Endothelial cell of umbilical vein (primary cell): Measurements from ENCODE around the gene FAM43B. TPM values are rescaled to one million over a fixed set of nuclear protein-coding genes. Genes with fewer than 3 reads are reported as not detected.

Experiments
- BruUV-seq: library from RNA; stranded (reverse); fragments of 400-500 nt; replicated peaks from 2 replicates; lab custom pipeline; 2021; lab: Mats Ljungman, UMichigan
- CTCF ChIA-PET: fragments of 300-600, 350-600 bp; sonication (Branson Sonifier 250); formaldehyde crosslinking; loops from one replicate; lab custom pipeline; 2021; ENCODE audit warnings: antibody characterized with exemption, inconsistent platforms; lab: Charles Lee
- POLR2A ChIA-PET: fragments of 300-600, 350-600 bp; sonication (Branson Sonifier 250); formaldehyde crosslinking; loops from one replicate; lab custom pipeline; 2021; ENCODE audit warnings: antibody characterized with exemption, inconsistent platforms; lab: Charles Lee
- DNase-seq: peaks from one replicate; pipeline ENCODE4 v3.0.0-alpha.2; 2011; ENCODE audit warnings: low read depth, low spot score
- FAIRE-seq: peaks from 2 replicates; lab custom pipeline; 2011; peaks lifted over from hg19 to GRCh38; lab: Jason Lieb, UNC
- H2AFZ ChIP-seq: 2 replicates; pipeline ENCODE4 v1.6.0; 2012; ENCODE audit warnings: low read depth, low read length, control low read depth, inconsistent platforms
- H3K27ac ChIP-seq: 2 replicates; pipeline ENCODE4 v1.5.1; 2011; ENCODE audit warnings: low read depth, mild to moderate bottlenecking, control low read depth, low read length, moderate library complexity; ENCODE audit not compliant: insufficient read depth
- H3K27me3 ChIP-seq, 2 experiments: 2 replicates each; pipeline versions ENCODE4 v1.6.0 to v1.6.1; 2011; ENCODE audit warnings: low read length in 2 of 2, mixed read lengths in 1 of 2; ENCODE audit not compliant: control insufficient read depth in 2 of 2, insufficient read depth in 2 of 2
- H3K36me3 ChIP-seq, 2 experiments: 2 replicates in 1 of 2; 3 replicates in 1 of 2; pipeline ENCODE4 v1.5.1; 2011; ENCODE audit warnings: low read length in 2 of 2, mild to moderate bottlenecking in 1 of 2, moderate library complexity in 1 of 2; ENCODE audit not compliant: control insufficient read depth in 2 of 2, insufficient read depth in 2 of 2; ENCODE audit errors: extremely low read depth in 1 of 2
- H3K4me1 ChIP-seq: 3 replicates; pipeline ENCODE4 v1.5.1; 2011; ENCODE audit warnings: mild to moderate bottlenecking, low read length; ENCODE audit not compliant: control insufficient read depth, insufficient read depth; ENCODE audit errors: extremely low read depth
- H3K4me2 ChIP-seq: 2 replicates; pipeline ENCODE4 v1.6.1; 2011; ENCODE audit warnings: low read length, control low read depth, mixed read lengths; ENCODE audit not compliant: insufficient read depth
- H3K4me3 ChIP-seq, 3 experiments: fragments of 200-600 bp in 1 of 3; sonication (generic), shearing (Covaris generic) in 1 of 3; replicated peaks in 1 of 3; 2 replicates each; pipeline ENCODE4 v1.5.1; 2011 to 2016; ENCODE audit warnings: control low read depth in 3 of 3, low read length in 3 of 3, mild to moderate bottlenecking in 2 of 3, inconsistent platforms in 1 of 3, low read depth in 1 of 3, moderate library complexity in 1 of 3; ENCODE audit not compliant: insufficient read depth in 1 of 3
- H3K79me2 ChIP-seq: 2 replicates; pipeline ENCODE4 v1.6.0; 2012; ENCODE audit warnings: low read length, inconsistent platforms; ENCODE audit not compliant: control insufficient read depth, insufficient read depth
- H3K9ac ChIP-seq: replicated peaks from 2 replicates; pipeline ENCODE3; 2011; ENCODE audit warnings: low read length, control low read depth; ENCODE audit not compliant: insufficient read depth; ENCODE audit errors: extremely low read depth
- H3K9me1 ChIP-seq: replicated peaks from 3 replicates; pipeline ENCODE4 v1.6.0; 2011; ENCODE audit warnings: mild to moderate bottlenecking, low read length; ENCODE audit not compliant: control insufficient read depth, insufficient read depth; ENCODE audit errors: extremely low read depth
- H3K9me3 ChIP-seq: replicated peaks from 2 replicates; pipeline ENCODE4 v1.5.1; 2012; ENCODE audit warnings: low read length, inconsistent platforms; ENCODE audit not compliant: control insufficient read depth, insufficient read depth
- H4K20me1 ChIP-seq: replicated peaks from 2 replicates; pipeline ENCODE3; 2011; ENCODE audit warnings: mild to moderate bottlenecking, low read length; ENCODE audit not compliant: control insufficient read depth, insufficient read depth; ENCODE audit errors: extremely low read depth
- CTCF ChIP-seq, 2 donors: IDR thresholded peaks; 1 replicate in 1 of 2; 2 replicates in 1 of 2; pipeline ENCODE4 v1.5.1; 2011; ENCODE audit warnings: low read length in 2 of 2, mild to moderate bottlenecking in 2 of 2, moderate library complexity in 2 of 2, control low read depth in 1 of 2, inconsistent platforms in 1 of 2, low read depth in 1 of 2; ENCODE audit not compliant: insufficient read depth in 1 of 2; ENCODE audit errors: extremely low read depth in 1 of 2
- EZH2 ChIP-seq: IDR thresholded peaks from 2 replicates; pipeline ENCODE4 v1.6.1; 2012; ENCODE audit warnings: borderline replicate concordance, low read depth, mild to moderate bottlenecking, moderate library complexity, low read length, inconsistent platforms; ENCODE audit not compliant: severe bottlenecking
- FOS ChIP-seq: IDR thresholded peaks from 2 replicates; pipeline ENCODE4 v1.6.1; 2011; ENCODE audit warnings: mild to moderate bottlenecking, low read length, moderate library complexity, borderline replicate concordance; ENCODE audit not compliant: insufficient read depth
- GATA2 ChIP-seq: IDR thresholded peaks from 2 replicates; pipeline ENCODE4 v1.7.0; 2011; ENCODE audit warnings: low read depth, mild to moderate bottlenecking, moderate library complexity, mixed read lengths, low read length; ENCODE audit not compliant: insufficient read length, insufficient read depth
- JUN ChIP-seq: IDR thresholded peaks from 2 replicates; pipeline ENCODE4 v1.6.1; 2011; ENCODE audit warnings: borderline replicate concordance, low read depth; ENCODE audit not compliant: insufficient read length, insufficient read depth
- MAX ChIP-seq: IDR thresholded peaks from 2 replicates; pipeline ENCODE4 v1.6.1; 2011; ENCODE audit not compliant: insufficient read depth, insufficient read length
- MYC ChIP-seq: IDR thresholded peaks from one replicate; pipeline ENCODE4 v1.6.1; 2011; ENCODE audit warnings: mild to moderate bottlenecking, low read depth, low read length
- POLR2A ChIP-seq: IDR thresholded peaks from 2 replicates; pipeline ENCODE4 v1.6.1; 2012; ENCODE audit warnings: low read depth, mild to moderate bottlenecking, control low read depth, low read length
- POLR2AphosphoS5 ChIP-seq: IDR thresholded peaks from 2 replicates; pipeline ENCODE4 v1.6.1; 2012; ENCODE audit warnings: low read depth, mild to moderate bottlenecking, control low read depth, low read length, moderate library complexity; ENCODE audit not compliant: insufficient read depth
- dilution Hi-C: fragments of 300-500 bp; cut with MboI; formaldehyde crosslinking; loops from one replicate; pipeline ENCODE4 v1.15.0; 2019; ENCODE audit warnings: low sequenced_read_pairs; ENCODE audit not compliant: extremely low pct_ligation_motif_present
- intact Hi-C: fragments of 100-400 bp; cut with micrococcal nuclease; formaldehyde crosslinking; loops from one replicate; pipeline ENCODE4 v1.10.0; 2022
- polyA plus RNA-seq, 4 experiments: library from polyadenylated mRNA; depleted of rRNA in 3 of 4; stranded (reverse) in 3 of 4; unstranded in 1 of 4; fragments of >200 nt; gene quantifications; 2 replicates each; pipeline versions ENCODE4 v1.2.1 to v1.2.3, GENCODE V29; 2011 to 2012; ENCODE audit warnings: missing spikeins in 1 of 4
- total RNA-seq: library from RNA; stranded (reverse); gene quantifications from 2 replicates; pipeline ENCODE4 v1.2.3, GENCODE V29; 2021

The FAM43B gene
- total and polyA plus RNA-seq, 2 donors (not counting 3 experiments of a cell fraction or from before 2014, with no cell fraction given), result not detected

GRCh38 chr1:20586953-20587660 is 34.7 kb downstream of the FAM43B start:
- no TSS peak for BruUV-seq
- Histone ChIP-seq H3K4me2 (no peak overlapping the region), H3K79me2 (no peaks in the 10 kb centered on the region), H3K9ac (no peak overlapping the region), H3K27ac (no peak overlapping the region), H3K36me3 (no peaks in the 10 kb centered on the region), H3K9me1 (no peaks in the 10 kb centered on the region), H3K9me3 (no peaks in the 10 kb centered on the region), H2AFZ (no peak overlapping the region), H4K20me1 (no peaks in the 10 kb centered on the region), H3K4me1 (peaks cover 15% of the 10 kb centered on the region), H3K27me3 (peaks cover 2 to 13% of the 10 kb centered on the region in 2 experiments), H3K4me3 (no peak overlapping the region)
- CTCF ChIA-PET, result interaction anchor here (1.7 to 4.2 kb wide), 4 partner anchors 12 to 47 kb away, joined by 4 to 25 read pairs (median 12); no protein-coding TSS in a partner anchor
- dilution Hi-C loops, result no loop called here
- TF ChIP-seq JUN (no peak), FOS (no peak), MAX (no peak), POLR2AphosphoS5 (no peak), POLR2A (no peak), EZH2 (no peak), MYC (no peak), CTCF (IDR thresholded peaks at IDR 0.05; ENCODE audit: extremely low read depth in 1 of 2, insufficient read depth in 1 of 2, low read depth in 1 of 2, low read length in 2 of 2) (no peak), GATA2 (no peak)
- intact Hi-C loops, result no loop called here
- POLR2A ChIA-PET, result no interaction called here
- DNase-seq (no peak), FAIRE-seq (no peak)
